ENCODE results near the gene FAM120A. TPM values are rescaled to one million over a fixed set of nuclear protein-coding genes. Genes with fewer than 3 reads are reported as not detected.

FAM120A gene
- total and polyA plus RNA-seq, 7 donors: 59.9 to 106 (median 66.0) TPM

- TF ChIP-seq POLR2A (IDR thresholded peaks at IDR 0.05) (no peak), EP300 (IDR thresholded peaks at IDR 0.05) (no peak), POLR2AphosphoS5 (IDR thresholded peaks at IDR 0.05) (no peak)
- TF ChIP-seq, protein P1, sequence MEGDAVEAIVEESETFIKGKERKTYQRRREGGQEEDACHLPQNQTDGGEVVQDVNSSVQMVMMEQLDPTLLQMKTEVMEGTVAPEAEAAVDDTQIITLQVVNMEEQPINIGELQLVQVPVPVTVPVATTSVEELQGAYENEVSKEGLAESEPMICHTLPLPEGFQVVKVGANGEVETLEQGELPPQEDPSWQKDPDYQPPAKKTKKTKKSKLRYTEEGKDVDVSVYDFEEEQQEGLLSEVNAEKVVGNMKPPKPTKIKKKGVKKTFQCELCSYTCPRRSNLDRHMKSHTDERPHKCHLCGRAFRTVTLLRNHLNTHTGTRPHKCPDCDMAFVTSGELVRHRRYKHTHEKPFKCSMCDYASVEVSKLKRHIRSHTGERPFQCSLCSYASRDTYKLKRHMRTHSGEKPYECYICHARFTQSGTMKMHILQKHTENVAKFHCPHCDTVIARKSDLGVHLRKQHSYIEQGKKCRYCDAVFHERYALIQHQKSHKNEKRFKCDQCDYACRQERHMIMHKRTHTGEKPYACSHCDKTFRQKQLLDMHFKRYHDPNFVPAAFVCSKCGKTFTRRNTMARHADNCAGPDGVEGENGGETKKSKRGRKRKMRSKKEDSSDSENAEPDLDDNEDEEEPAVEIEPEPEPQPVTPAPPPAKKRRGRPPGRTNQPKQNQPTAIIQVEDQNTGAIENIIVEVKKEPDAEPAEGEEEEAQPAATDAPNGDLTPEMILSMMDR (IDR thresholded peaks at IDR 0.05): no peak
- peaks cover 0 to 52% (median 35%) of the 10 kb centered on the region in 4 donors for H3K4me1 ChIP-seq
- intact Hi-C loops (cut with DNase I): no loop called here
- whole genome bisulfite sequencing, 2 donors: 83 to 90% methylated on average over 5 of the region's 5 CpGs
- H3K36me3 ChIP-seq: no peaks in the 10 kb centered on the region
- H3K27ac ChIP-seq: no peak overlapping the region
- no peak for DNase-seq
- no peaks in the 10 kb centered on the region for H3K27me3 ChIP-seq
- H3K9me3 ChIP-seq: no peaks in the 10 kb centered on the region
- no peak overlapping the region for H3K4me3 ChIP-seq
Measured at GRCh38 chr9:93601666-93602065, 150.2 kb downstream of the FAM120A start.

DNA sequence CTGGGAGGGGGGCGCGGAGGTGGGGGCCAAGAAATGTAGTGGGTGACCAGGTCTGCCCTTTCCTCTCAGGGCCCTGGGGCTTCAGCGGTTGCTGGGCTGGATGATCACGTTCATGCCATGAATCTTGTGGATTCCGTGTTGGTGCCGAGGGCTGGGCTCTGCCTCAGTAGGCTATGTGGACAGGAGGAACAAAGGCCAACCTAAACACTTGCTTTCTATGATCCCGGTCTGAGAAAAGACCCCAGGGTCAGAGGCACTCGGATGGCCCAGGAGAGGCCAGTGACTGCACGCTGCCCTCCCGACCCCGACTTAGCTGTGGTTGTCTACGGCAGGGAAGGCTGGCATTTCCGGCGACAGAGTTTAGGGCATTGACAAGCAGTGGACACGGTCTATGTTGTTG lies 151.5 kb downstream of the FAM120A start:
- no peak overlapping the region for H3K27ac ChIP-seq
- H3K36me3 ChIP-seq: no peaks in the 10 kb centered on the region
- intact Hi-C loops (cut with DNase I): no loop called here
- H3K4me1 ChIP-seq: peaks cover 0 to 41% (median 33%) of the 10 kb centered on the region in 4 donors
- no peak overlapping the region for H3K4me3 ChIP-seq
- no peaks in the 10 kb centered on the region for H3K27me3 ChIP-seq
- no peaks in the 10 kb centered on the region for H3K9me3 ChIP-seq
- TF ChIP-seq POLR2A (IDR thresholded peaks at IDR 0.05): no peak
- TF ChIP-seq, protein P1 (IDR thresholded peaks at IDR 0.05): no peak
- no peak for DNase-seq
- WGBS, 2 donors: 95 to 97% methylated on average over 15 of the region's 15 CpGs

- H3K9me3 ChIP-seq: no peaks in the 10 kb centered on the region
- no peak overlapping the region for H3K27ac ChIP-seq
- H3K4me1 ChIP-seq: peaks cover 0 to 32% (median 24%) of the 10 kb centered on the region in 4 donors
- no peaks in the 10 kb centered on the region for H3K27me3 ChIP-seq
- no peaks in the 10 kb centered on the region for H3K36me3 ChIP-seq
- 80 to 99% methylated on average over 4 of the region's 4 CpGs for WGBS, 2 donors
- H3K4me3 ChIP-seq: no peak overlapping the region
- no peak for TF ChIP-seq POLR2AphosphoS5 (IDR thresholded peaks at IDR 0.05)
- TF ChIP-seq EP300 (IDR thresholded peaks at IDR 0.05): no peak
- no peak for TF ChIP-seq POLR2A (IDR thresholded peaks at IDR 0.05)
- intact Hi-C loops (cut with DNase I): no loop called here
- no peak for DNase-seq
Measured at GRCh38 chr9:93603906-93604326, 152.4 kb downstream of the FAM120A start.

GRCh38 chr9:93606187-93606586 lies 154.7 kb downstream of the FAM120A start:
- intact Hi-C loops (cut with DNase I): no loop called here
- peaks cover 0 to 17% (median 13%) of the 10 kb centered on the region in 4 donors for H3K4me1 ChIP-seq
- WGBS, 2 donors: 60 to 93% methylated on average over 3 of the region's 3 CpGs
- no peak overlapping the region for H3K27ac ChIP-seq
- H3K9me3 ChIP-seq: peaks cover 0 to 6% (median 2%) of the 10 kb centered on the region in 4 donors
- no peak overlapping the region for H3K4me3 ChIP-seq
- H3K27me3 ChIP-seq: no peaks in the 10 kb centered on the region
- TF ChIP-seq POLR2A (IDR thresholded peaks at IDR 0.05) (no peak), EP300 (IDR thresholded peaks at IDR 0.05) (no peak), POLR2AphosphoS5 (IDR thresholded peaks at IDR 0.05) (no peak)
- TF ChIP-seq, protein P1 (IDR thresholded peaks at IDR 0.05): no peak
- H3K36me3 ChIP-seq: no peaks in the 10 kb centered on the region
- no peak for DNase-seq

DNA sequence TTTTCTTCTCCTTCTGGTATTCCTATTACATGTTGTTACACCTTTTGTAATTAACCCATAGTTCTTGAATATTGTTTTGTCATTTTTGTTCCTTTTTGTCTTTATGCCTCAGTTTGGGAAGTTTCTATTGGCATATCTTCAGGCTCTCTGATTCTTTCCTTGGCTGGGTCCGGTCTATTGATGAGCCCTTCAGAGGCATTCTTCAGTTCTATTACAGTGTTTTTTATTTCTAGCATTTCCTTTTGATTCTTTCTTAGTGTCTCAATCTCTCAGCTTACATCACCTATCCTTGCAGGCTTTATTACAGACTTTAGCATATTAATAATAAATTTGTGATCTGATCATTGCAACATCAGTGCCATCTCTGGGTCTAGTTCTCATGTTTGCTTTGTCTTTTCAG lies 158.7 kb downstream of the FAM120A start:
- no peaks in the 10 kb centered on the region for H3K36me3 ChIP-seq
- peaks cover 0 to 21% (median 12%) of the 10 kb centered on the region in 4 donors for H3K4me1 ChIP-seq
- no peaks in the 10 kb centered on the region for H3K27me3 ChIP-seq
- DNase-seq: no peak
- 100% methylated on average over 1 of the region's 1 CpG for WGBS, 2 donors
- intact Hi-C loops (cut with DNase I): no loop called here
- peaks cover 0 to 6% (median 2%) of the 10 kb centered on the region in 4 donors for H3K9me3 ChIP-seq
- no peak overlapping the region for H3K27ac ChIP-seq
- H3K4me3 ChIP-seq: no peak overlapping the region
- TF ChIP-seq EP300 (IDR thresholded peaks at IDR 0.05) (no peak), POLR2A (IDR thresholded peaks at IDR 0.05) (no peak), POLR2AphosphoS5 (IDR thresholded peaks at IDR 0.05) (no peak)
- TF ChIP-seq, protein P1 (IDR thresholded peaks at IDR 0.05): no peak

Data from sigmoid colon (tissue), 7 donors.